GM18519 (cell line): Measurements from ENCODE around the gene PLCB1.
"Not testable (repeated sequence)": the region's sequence is repeated elsewhere in the genome, so short reads cannot be mapped to it uniquely, and the experiment has no call there.

Experiments used
- ATAC-seq: cut with Tn5 transposase; IDR thresholded peaks from one replicate; pipeline ENCODE4 v1.9.1; 2021; ENCODE audit warnings: mild to moderate bottlenecking, moderate library complexity; ENCODE audit not compliant: unreplicated experiment, low FRiP score

PLCB1 gene

DNA sequence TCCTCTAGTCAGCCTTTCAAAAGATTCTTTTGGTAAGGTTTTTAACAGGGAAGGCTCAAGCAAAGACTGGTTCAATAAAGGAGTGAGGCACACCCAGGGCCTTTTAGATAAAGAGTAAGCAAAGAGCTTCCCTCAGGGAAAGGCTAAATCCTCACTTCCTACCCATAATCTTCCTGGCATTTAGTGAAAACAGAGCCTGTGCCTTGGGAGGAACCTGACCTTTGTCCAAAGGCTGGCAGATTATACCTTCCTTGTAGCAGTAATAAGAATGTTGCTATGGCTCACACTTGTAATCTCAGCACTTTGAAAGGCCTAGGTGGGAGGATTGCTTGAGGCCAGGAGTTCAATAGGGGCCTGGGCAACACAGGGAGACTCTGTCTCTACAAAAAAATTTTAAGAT, 656.8 kb downstream of the PLCB1 start:
- ATAC-seq, result no peak

DNA sequence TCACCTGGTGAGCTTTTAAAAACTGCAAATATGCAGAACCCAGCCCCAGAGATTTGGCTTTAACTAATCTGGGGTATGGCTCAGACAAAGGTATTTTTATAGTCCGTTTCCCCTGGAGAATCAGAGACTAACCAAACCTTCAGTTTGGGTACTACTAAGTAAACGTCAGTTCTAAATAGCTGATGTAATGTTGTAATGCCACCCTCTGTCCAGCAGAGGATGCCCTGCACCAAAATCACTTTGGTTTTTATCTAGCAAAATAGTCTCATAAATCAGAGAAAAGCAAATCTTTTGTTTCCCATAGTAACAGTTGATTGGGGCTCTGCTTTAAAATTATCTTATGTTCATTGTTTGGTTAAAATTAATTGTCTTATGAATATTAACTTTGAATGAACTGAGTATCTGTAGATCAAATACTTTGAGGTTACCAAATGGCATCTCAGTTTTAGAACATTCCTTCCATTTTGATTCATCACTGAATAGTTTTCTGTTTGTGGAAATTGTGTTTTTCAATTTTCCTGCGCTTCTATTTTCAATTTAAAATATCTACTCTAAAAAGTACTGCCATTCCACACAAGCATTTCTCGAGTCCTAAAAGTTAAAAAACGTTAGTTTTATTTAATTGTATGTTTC, 658.5 kb downstream of the PLCB1 start:
- peak; percentile 90 for ATAC-seq

DNA sequence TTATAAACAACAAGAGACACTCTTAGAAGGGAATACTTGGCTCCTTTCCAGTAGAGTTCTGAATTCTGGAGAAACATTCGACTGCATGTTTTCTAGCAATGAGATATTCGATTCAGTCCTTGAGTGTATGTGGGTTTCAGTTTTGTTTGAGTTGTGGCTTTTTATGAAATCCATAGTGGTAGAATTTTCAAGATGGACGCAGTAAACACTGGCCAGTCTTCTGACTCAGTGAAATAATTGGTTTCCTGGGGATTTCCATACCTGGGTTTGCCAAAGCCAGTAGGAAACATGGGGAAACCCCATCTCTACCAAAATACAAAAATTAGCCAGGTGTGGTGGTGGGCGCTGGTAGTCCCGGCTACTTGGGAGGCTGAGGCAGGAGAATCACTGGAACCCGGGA, 663.3 kb downstream of the PLCB1 start:
- ATAC-seq, result no peak

DNA sequence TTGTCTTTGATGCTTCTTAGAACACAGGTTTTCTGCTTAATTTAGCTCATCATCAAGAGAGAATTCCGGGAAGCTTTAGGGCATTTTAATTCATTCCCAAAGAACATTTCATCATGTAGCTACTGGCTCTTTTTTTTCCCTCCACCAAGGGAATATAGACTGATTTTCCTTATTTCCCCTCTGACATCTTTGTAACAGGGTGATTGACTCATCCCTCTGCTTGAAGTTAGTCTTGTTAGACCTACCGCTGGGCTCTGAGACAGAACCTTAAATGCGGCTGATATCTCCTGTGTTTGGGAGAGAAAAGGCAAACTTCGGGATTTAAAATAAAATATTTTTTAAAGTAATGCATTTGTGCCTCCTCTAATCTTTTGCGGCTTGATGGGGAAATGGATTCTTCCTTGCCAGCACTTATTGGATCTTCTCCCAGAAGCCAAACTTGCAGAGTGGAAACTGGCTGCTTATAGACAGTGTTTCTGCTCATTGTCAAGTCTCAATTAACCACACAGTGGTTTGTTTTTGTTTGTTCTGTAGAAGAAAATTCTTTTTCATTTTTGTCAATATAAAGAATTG, 664.1 kb downstream of the PLCB1 start:
- no peak for ATAC-seq

DNA sequence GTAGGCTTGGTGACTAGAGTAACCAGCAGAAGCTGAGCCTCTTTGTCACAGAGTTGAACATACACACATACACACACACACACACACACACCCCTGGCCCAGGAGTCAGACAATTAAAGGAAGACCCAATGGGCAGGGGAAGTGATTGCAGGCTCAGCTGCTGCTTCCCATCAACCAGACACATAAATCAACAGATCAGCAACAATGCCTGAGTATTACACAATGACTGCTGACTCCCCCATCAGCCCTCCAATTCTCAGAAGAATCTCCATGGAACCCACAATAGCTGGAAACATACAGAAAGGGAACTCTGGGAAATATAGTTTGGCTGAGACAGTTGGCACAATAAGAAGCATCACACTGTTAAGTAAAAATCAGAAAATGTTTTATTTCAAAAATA, 666.4 kb downstream of the PLCB1 start:
- no peak for ATAC-seq

DNA sequence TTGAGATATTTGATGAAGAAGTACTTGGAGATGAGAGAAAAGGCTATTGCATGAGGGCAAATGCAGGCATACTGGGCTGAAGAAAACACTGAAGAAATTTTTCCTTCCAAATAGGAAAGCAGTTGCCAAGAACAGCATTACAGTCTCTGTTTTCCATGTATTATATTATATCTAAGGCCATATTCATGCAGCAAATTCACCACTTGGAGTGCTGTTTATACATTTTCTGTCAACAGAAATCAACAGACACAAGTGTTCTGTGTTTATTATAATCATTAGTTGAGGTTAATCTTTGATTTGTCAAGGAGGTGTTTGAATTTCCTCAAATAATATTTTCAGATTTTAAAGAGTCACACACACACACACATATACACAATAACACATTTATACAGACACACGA, 668.0 kb downstream of the PLCB1 start:
- no peak for ATAC-seq

DNA sequence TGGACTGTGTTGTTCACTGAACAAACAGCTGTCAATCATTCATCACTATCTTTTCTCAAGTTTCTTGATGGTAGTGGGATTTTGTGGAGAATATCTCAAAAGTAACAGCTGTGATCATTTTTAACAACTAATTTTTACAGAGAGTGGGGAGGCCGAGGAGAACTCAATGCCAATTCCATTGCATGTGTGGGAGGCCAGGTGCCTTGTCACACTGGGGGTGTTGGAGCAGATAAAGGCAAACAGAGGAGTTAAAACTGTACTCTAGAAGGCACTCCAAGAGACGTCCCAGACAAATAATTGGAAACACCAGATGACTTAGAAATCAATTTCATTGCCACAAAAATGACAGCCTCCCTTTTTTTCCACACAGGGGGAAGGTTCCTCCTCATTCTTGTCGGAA, 669.6 kb downstream of the PLCB1 start:
- no peak for ATAC-seq

DNA sequence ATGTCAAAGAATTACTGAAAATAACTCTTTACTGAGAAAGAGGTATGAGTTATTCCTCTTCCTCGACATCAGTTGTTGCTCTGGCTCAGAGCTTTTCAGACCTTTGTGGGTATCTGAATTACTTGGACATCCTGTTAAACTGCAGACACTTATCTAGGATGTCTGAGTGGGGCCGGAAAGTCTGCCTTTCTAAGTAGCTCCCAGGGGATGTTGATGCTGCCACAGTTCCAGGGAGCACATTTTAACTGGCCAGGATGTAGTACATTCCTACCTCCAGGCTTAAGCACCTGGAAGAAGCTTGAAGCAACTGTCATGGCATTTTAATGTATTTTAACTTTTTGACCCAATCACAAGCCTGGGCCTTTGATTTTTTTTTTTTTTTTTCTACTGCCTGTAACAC, 671.0 kb downstream of the PLCB1 start:
- ATAC-seq, result no peak

DNA sequence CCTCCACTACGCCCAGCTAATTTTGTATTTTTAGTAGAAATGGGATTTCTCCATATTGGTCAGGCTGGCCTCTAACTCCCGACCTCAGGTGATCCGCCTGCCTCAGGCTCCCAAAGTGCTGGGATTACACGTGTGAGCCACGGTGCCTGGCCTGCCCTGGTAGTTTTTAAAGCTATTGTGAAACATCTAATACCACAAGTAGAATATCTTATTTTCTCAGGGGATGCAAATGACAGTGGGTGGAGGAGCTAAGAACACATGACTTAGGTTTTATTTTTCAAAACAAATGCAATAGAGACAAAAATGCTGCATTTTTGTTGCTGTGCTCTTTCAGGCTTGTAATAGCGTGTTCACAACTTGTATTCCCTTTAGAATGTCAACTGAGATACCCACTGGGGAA, 671.9 kb downstream of the PLCB1 start:
- ATAC-seq, result no peak

DNA sequence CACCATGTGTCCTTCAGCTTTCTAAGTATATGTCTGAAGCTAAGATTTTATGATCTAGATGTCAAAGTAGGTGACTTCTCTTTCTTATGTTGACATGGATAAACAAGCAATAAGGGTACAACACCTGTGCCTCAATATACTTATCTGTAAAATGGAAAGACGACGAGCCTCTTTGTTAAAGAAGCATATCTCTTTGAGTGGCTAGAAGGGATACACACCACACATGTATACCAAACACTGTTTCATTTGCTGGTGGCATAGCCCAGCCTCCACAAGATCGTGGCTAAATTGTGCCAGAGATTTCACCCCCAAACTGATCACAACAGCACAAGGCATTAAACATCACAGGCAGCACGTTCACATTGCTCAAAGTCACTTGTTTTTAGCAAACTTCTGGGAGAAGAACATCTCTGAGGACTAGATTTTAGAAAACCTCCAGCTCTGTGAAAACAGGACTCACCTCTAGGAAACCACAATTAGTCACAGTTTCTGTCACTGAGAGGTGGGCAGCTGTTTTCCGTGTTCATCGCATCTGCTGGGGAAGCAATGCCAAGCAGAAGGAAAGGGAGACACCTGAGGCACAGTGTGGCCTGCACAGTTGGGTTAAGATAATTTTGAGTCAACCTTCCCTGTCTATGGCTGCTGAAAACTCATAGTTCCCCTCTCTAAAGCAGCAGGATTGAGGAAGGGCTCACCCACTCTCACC, 673.8 kb downstream of the PLCB1 start:
- peak; percentile 49 for ATAC-seq

DNA sequence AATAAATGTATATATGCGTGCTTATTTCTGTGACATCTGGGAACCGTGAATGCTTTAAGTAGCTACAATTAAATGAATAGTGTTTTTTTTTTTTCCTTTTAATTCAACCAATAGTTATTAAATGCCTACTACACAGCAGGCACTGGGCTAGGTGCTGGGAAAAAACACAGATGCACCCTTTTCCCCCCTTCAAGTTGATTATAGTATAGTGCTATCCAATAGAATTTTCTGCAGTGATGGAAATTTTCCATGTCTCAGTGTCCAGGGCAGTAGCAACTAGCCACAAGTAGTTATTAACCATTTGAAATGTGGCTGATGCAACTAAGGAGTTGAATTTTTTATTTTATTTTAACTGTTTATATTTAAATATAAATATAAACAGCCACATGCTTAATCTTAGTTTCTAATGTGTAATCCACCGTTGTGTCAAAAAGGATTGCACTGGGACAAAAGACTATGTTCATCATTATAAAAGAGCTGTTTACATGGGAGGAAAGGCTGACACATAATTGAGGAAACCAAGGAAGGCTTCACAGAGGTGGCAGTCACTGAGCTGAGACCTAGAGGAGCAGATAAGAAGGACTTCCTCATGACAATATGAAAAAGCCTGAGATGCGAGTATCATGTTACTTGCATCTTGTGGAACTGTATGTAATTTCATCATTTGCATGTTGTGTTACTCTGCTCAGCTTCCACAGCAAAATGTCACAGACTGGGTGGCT, 675.6 kb downstream of the PLCB1 start:
- ATAC-seq, result no peak

DNA sequence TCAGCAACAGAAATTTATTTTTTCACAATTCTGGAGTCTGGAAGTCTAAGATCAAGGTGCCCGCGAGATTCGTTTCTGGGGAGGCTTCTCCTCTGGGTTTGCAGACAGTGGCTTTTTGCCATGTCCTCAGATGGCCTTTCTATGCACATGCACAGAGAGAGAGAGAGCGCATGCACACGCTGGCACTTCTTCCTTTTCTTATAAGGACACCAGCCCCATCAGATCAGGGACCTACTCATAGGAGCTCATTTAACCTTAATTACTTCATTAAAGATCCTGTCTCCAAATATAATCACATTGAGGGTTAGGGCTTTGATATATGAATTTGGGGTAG, 676.1 kb downstream of the PLCB1 start:
- no peak for ATAC-seq

DNA sequence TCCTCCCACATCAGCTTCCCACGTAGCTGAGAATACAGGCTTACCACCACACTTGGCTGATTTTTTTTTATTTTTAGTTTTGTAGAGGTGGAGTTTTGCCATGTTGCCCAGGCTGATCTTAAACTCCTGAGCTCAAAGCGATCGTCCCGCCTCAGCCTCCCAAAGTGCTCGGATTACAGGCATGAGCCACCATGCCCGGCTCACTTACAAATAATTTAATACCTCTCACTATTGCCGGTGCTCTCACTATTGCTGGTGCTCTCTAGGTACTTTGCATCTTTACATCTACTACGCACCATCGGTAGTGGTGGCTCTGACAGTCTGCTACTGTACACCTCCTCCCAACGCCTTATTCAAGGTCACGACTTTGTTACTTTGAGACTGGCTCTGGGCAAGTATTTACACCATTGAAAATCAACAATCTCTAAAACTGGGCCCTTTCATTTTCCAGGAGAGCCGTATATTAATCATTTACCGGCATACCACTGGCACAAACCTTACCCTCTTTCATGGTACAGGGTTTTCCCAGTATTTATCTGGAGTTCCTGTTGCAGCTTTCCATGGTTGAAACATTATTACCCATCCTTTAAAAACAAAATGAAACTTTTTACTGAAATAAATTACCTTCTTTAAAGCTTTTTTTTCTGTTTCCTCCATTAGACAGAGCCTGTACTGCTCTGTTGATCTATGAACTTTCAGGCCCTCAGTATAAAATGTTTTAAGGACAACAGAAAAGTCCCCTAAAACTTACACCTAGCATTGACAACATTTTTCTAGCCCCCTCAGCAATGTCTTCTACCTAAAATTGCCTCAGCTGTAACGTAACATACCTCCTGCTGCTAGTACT, 677.3 kb downstream of the PLCB1 start:
- ATAC-seq, result no peak

DNA sequence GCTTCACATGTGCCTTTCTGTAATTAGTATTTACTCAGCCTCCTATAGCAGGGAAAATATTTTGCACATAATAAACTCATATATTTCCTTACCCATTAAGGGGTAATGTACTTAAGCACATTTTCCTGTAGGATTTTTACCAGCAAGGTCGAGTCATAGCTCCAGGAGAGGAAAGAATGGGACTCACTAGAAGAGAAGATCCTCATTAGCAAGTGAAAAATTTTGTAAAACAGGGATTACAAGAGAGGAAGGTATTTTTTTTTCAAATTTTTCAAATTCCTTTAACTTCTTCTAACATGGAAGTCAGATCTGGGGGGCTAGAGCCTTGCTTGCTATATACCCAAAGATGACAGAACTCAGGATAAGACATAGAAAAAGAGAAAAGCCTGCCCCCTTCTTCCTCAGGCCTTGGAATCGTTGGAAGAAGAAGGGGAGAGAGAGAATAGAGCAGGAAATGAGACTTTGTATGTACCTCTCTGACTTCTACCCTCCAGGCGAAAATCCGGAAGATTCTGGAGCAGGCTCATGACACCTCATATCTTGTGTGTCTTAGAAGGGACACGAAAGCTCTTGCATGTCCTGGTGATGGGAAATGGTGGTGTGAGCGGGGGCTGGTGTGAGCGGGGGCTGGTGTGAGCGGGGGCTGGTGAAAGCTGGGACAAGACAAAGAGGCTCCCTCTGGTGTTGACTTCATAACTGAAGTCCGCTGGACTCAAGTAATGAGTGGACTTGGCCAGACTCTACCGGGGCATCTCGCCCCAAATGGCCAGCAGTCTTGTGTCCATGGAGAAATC, 679.9 kb downstream of the PLCB1 start:
- no peak for ATAC-seq

DNA sequence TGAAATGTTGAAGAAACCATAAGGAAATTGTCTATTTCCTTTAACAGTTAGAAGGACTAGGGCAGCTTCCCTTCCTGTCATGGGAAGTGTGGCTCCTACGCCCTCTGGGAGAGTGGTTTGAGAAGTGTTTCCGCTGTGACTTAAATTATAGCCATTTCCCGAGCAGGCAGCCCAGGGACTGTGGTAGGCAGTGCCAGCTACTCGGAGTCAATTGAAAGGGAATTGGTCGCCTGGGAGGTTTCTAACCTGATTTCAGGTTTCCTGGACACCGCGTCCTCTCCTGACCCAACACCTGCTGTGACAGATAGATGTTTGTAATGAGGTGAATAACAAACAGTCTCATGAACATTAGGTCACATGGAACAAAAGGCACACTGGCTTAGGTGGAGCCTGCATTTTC, 680.8 kb downstream of the PLCB1 start:
- no peak for ATAC-seq

DNA sequence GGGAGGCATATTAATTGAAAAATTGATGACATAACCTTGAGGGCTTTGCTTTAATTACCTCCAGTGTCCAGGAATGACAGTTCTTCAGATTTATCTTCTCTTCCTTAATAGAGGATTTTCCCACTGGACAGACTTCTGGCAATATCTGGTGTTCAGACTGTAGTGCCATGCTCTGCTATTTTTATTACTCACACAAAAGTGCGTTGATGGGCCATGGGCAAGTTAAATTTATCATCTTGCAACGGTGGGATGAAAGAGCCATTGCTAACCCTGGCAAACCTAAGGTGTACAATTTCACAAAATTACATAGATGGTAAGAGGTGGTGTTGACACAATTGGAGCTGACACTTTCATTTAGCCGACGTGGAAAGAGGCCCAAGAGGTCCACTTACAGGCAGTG, 683.1 kb downstream of the PLCB1 start:
- ATAC-seq, result no peak

DNA sequence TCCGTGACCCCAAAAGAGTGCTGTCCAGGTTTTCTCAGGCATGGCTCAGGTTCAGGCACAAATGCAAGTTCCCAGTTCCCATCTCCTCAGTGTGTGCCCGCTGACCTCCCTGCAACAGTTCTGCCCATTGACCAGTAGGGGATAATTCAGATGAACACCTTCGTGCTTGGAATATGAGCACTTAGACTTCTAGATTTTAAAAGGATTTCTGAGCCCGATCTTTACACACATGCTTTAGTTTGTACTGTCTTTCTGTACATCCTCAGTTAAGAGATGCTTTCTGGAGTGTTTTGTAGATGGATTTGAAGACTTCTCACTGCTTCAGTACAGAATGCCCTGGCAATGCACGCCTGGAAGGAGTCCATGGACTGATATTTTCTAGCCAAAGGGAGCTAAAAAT, 697.2 kb downstream of the PLCB1 start:
- no peak for ATAC-seq

DNA sequence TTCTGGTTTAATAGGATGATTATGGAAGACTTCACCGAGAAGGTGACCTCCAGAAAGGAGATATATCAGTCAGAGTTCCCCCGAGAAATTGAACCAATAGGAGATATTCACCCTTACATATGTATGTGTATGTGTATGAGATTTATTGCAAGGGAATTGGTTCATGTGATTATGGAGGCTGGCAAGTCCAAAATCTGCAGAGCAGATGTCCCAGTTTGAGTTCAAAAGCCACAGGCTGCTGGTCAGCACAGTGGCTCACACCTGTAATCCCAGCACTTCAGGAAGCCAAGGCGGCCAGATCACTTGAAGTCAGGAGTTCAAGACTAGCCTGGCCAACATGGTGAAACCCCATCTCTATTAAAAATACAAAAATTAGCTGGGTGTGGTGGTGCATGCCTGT, 702.2 kb downstream of the PLCB1 start:
- ATAC-seq, result not testable (repeated sequence)

DNA sequence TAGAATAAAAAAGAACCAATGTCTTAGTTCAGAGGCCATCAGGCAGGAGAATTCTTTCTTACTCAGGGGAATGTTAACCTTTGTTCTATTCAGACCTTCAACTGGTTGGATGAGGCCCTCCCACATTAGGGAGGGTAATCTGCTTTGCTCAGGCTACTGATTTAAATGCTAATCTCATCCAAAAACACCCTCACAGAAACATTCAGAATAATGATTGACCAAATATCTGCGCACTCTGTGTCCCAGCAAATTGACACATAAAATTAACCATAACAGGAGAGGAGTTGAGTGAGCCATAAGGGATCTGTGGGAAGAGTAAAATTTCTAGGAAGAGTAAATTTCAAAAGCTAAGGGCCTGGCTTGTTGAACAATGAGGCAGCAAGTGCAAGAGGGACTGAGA, 702.8 kb downstream of the PLCB1 start:
- no peak for ATAC-seq

DNA sequence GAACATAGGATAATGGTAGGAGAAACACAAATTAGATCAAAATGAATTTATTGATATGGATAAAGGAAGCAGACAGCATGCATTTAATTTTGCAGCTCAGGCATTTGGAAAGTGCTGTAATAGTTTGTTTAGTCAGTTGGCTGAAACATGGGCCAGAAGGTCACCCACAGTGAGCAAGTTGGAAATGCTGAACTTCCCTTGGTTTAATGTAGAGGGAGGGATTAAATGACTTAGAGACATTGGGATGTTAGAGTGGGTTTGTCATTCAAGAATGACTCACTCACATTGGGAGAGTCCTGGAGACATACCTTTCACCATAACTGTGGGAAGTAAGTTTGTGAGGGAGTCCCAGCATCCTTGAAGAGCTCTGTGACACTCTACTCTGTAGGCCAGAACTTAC, 705.3 kb downstream of the PLCB1 start:
- no peak for ATAC-seq
